ENCODE data around the gene LPIN3.

DNA sequence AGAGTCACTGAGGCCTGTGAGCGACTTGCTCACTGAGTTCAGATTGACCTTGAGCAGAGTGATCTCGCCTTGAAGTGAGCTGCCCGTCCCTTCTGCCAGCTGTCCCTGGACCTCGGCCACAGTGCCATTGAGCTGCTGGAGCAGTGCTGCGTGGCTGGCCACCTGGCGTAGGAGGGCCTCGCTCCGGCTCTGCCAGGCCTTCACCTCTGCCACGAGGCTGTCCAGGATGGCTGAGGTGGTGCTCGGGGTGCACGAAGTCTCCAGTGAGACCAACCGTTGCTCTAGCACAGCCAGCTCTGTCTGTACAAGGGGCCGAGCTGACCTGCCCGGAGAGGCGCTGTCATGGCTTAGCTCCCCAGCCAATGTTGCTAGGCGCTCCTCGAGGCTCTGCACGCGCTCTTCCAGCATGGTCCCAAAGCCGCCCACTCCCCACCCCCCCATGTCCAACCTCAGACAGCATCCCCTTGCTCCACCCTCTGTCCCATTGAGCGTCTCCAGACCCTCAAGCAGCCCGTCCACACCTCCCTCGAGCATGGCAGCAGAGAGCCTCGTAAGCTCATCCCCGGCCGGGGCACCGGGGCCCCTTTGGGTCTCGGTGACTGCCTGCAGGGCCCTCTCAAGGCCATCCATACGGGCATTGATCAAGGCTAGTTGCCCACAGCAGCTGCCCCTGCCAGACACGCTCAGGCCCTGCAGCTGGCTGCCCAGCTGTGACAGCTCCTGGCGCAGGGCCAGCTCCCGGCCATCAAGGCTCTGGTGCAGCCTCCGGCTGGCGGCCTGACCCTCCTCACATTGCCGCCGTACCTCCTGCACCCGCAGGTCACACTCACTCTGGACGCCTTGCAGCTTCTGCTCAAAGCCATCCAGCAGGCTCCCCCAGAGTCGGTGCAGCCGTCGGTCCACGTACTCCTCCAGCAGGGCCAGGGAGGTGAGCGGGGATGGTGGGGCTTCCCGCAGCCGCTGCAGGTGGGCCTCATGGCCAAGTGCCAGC lies 21.4 kb downstream of the LPIN3 start:
- TF ChIP-seq, protein P1, sequence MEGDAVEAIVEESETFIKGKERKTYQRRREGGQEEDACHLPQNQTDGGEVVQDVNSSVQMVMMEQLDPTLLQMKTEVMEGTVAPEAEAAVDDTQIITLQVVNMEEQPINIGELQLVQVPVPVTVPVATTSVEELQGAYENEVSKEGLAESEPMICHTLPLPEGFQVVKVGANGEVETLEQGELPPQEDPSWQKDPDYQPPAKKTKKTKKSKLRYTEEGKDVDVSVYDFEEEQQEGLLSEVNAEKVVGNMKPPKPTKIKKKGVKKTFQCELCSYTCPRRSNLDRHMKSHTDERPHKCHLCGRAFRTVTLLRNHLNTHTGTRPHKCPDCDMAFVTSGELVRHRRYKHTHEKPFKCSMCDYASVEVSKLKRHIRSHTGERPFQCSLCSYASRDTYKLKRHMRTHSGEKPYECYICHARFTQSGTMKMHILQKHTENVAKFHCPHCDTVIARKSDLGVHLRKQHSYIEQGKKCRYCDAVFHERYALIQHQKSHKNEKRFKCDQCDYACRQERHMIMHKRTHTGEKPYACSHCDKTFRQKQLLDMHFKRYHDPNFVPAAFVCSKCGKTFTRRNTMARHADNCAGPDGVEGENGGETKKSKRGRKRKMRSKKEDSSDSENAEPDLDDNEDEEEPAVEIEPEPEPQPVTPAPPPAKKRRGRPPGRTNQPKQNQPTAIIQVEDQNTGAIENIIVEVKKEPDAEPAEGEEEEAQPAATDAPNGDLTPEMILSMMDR (IDR thresholded peaks at IDR 0.05; ENCODE audit: low read length), result no peak
- TF ChIP-seq EZH2phosphoT487 (IDR thresholded peaks at IDR 0.05; ENCODE audit: low read length), result no peak
- TF ChIP-seq EZH2 (optimal IDR thresholded peaks at IDR 0.05; ENCODE audit: low read depth, low read length), result no peak
